Activated naive CD4-positive, alpha-beta T cell treated with anti-CD3 and anti-CD28 coated beads, Interleukin-2, amount 50 U/mL, for 24 hours (primary cell): Measurements from ENCODE around the gene ZNF30.
"Not testable (repeated sequence)": the region's sequence is repeated elsewhere in the genome, so short reads cannot be mapped to it uniquely, and the experiment has no call there.

Experiments used
- H3K27ac Mint-ChIP-seq: one replicate; pipeline ENCODE4 v1.8.0; 2021; ENCODE audit warnings: mild to moderate bottlenecking, mixed read lengths
- H3K27me3 Mint-ChIP-seq: one replicate; pipeline ENCODE4 v1.8.0; 2021; ENCODE audit warnings: mixed read lengths
- H3K36me3 Mint-ChIP-seq: one replicate; pipeline ENCODE4 v1.8.0; 2021; ENCODE audit warnings: mixed read lengths
- H3K4me1 Mint-ChIP-seq: one replicate; pipeline ENCODE4 v1.8.0; 2021; ENCODE audit warnings: mixed read lengths
- H3K4me3 Mint-ChIP-seq: one replicate; pipeline ENCODE4 v1.8.0; 2021; ENCODE audit warnings: mild to moderate bottlenecking, mixed read lengths
- H3K9me3 Mint-ChIP-seq: one replicate; pipeline ENCODE4 v1.8.0; 2021; ENCODE audit warnings: mixed read lengths

The ZNF30 gene

GRCh38 chr19:34926685-34927375, at the start of gene ZNF30:
Gene ZNF30, plus strand, starts transcription at chr19:34926903. Its CDS starts 3,045 bp downstream, at chr19:34929948.
- Mint-ChIP-seq H3K27ac (peak within 1 kb of the TSS; percentile 70), H3K36me3 (peaks cover 9% of the 10 kb centered on the region), H3K4me1 (peaks cover 25% of the 10 kb centered on the region), H3K4me3 (peak within 1 kb of the TSS; percentile 92), H3K27me3 (no peaks in the 10 kb centered on the region), H3K9me3 (no peaks in the 10 kb centered on the region)

- Mint-ChIP-seq H3K4me3 (no peak overlapping the region), H3K36me3 (peaks cover 11% of the 10 kb centered on the region), H3K9me3 (peaks cover 11% of the 10 kb centered on the region), H3K27ac (no peak overlapping the region), H3K27me3 (peaks cover 2% of the 10 kb centered on the region), H3K4me1 (no peaks in the 10 kb centered on the region)
These were observed 47.1 kb upstream of the ZNF30 start for GRCh38 chr19:34879563-34879962.

GRCh38 chr19:34880034-34880433, 46.7 kb upstream of the ZNF30 start:
- H3K9me3 Mint-ChIP-seq, result peaks cover 16% of the 10 kb centered on the region
- H3K4me3 Mint-ChIP-seq, result no peak overlapping the region
- peaks cover 15% of the 10 kb centered on the region for H3K36me3 Mint-ChIP-seq
- H3K27me3 Mint-ChIP-seq, result peaks cover 2% of the 10 kb centered on the region
- H3K4me1 Mint-ChIP-seq, result no peaks in the 10 kb centered on the region
- H3K27ac Mint-ChIP-seq, result no peak overlapping the region

- H3K36me3 Mint-ChIP-seq, result peaks cover 18% of the 10 kb centered on the region
- H3K4me3 Mint-ChIP-seq, result no peak overlapping the region
- peaks cover 2% of the 10 kb centered on the region for H3K27me3 Mint-ChIP-seq
- H3K27ac Mint-ChIP-seq, result no peak overlapping the region
- peaks cover 20% of the 10 kb centered on the region for H3K9me3 Mint-ChIP-seq
- H3K4me1 Mint-ChIP-seq, result no peaks in the 10 kb centered on the region
These were observed 44.7 kb upstream of the ZNF30 start for GRCh38 chr19:34881982-34882381.

- Mint-ChIP-seq H3K4me1 (no peaks in the 10 kb centered on the region), H3K4me3 (no peak overlapping the region), H3K27me3 (peaks cover 2% of the 10 kb centered on the region), H3K27ac (no peak overlapping the region), H3K9me3 (peaks cover 18% of the 10 kb centered on the region), H3K36me3 (peaks cover 14% of the 10 kb centered on the region)
These were observed 38.6 kb upstream of the ZNF30 start for GRCh38 chr19:34888091-34888490.

- Mint-ChIP-seq H3K4me3 (no peak overlapping the region), H3K27me3 (peaks cover 17% of the 10 kb centered on the region), H3K4me1 (peaks cover 13% of the 10 kb centered on the region), H3K9me3 (no peaks in the 10 kb centered on the region), H3K36me3 (no peaks in the 10 kb centered on the region), H3K27ac (no peak overlapping the region)
These were observed 26.5 kb upstream of the ZNF30 start for GRCh38 chr19:34900245-34900644.

GRCh38 chr19:34904664-34905527, 21.8 kb upstream of the ZNF30 start:
- Mint-ChIP-seq H3K27me3 (peaks cover 41% of the 10 kb centered on the region), H3K36me3 (peaks cover 2% of the 10 kb centered on the region), H3K4me1 (peaks cover 18% of the 10 kb centered on the region), H3K4me3 (peak overlapping the region; percentile 52), H3K9me3 (no peaks in the 10 kb centered on the region), H3K27ac (no peak overlapping the region)

- Mint-ChIP-seq H3K27ac (no peak overlapping the region), H3K4me3 (no peak overlapping the region), H3K9me3 (no peaks in the 10 kb centered on the region), H3K4me1 (peaks cover 5% of the 10 kb centered on the region), H3K27me3 (peaks cover 25% of the 10 kb centered on the region), H3K36me3 (peaks cover 5% of the 10 kb centered on the region)
These were observed 15.9 kb upstream of the ZNF30 start for GRCh38 chr19:34910770-34911169.

GRCh38 chr19:34917144-34917543, 9.6 kb upstream of the ZNF30 start:
- not testable (repeated sequence) for H3K4me3 Mint-ChIP-seq, H3K9me3 Mint-ChIP-seq, H3K27ac Mint-ChIP-seq, H3K36me3 Mint-ChIP-seq, H3K4me1 Mint-ChIP-seq, H3K27me3 Mint-ChIP-seq

GRCh38 chr19:34918190-34918589, 8.5 kb upstream of the ZNF30 start:
- Mint-ChIP-seq H3K36me3 (peaks cover 4% of the 10 kb centered on the region), H3K4me3 (no peak overlapping the region), H3K9me3 (peaks cover 5% of the 10 kb centered on the region), H3K27me3 (no peaks in the 10 kb centered on the region), H3K27ac (no peak overlapping the region), H3K4me1 (no peaks in the 10 kb centered on the region)

GRCh38 chr19:34920090-34920786, 6.5 kb upstream of the ZNF30 start:
- not testable (repeated sequence) for H3K9me3 Mint-ChIP-seq, H3K4me3 Mint-ChIP-seq, H3K4me1 Mint-ChIP-seq, H3K36me3 Mint-ChIP-seq, H3K27ac Mint-ChIP-seq, H3K27me3 Mint-ChIP-seq

GRCh38 chr19:34925278-34925855, 1.3 kb upstream of the ZNF30 start:
- H3K9me3 Mint-ChIP-seq, result no peaks in the 10 kb centered on the region
- no peak overlapping the region for H3K27ac Mint-ChIP-seq
- no peaks in the 10 kb centered on the region for H3K27me3 Mint-ChIP-seq
- peaks cover 6% of the 10 kb centered on the region for H3K36me3 Mint-ChIP-seq
- H3K4me1 Mint-ChIP-seq, result peaks cover 25% of the 10 kb centered on the region
- H3K4me3 Mint-ChIP-seq, result no peak overlapping the region

GRCh38 chr19:34926361-34926684, 380 bp upstream of the ZNF30 start:
- Mint-ChIP-seq H3K4me1 (peaks cover 25% of the 10 kb centered on the region), H3K27ac (no peak overlapping the region), H3K27me3 (no peaks in the 10 kb centered on the region), H3K4me3 (peak overlapping the region; percentile 92), H3K9me3 (no peaks in the 10 kb centered on the region), H3K36me3 (peaks cover 6% of the 10 kb centered on the region)

GRCh38 chr19:34932494-34932893, 5.8 kb downstream of the ZNF30 start:
- Mint-ChIP-seq H3K4me1 (peaks cover 16% of the 10 kb centered on the region), H3K9me3 (peaks cover 11% of the 10 kb centered on the region), H3K27me3 (no peaks in the 10 kb centered on the region), H3K36me3 (peaks cover 37% of the 10 kb centered on the region), H3K4me3 (no peak overlapping the region), H3K27ac (no peak overlapping the region)

- Mint-ChIP-seq H3K27ac (peak overlapping the region; percentile 14), H3K36me3 (peaks cover 45% of the 10 kb centered on the region), H3K4me3 (no peak overlapping the region), H3K4me1 (no peaks in the 10 kb centered on the region), H3K9me3 (peaks cover 16% of the 10 kb centered on the region), H3K27me3 (no peaks in the 10 kb centered on the region)
These were observed 9.5 kb downstream of the ZNF30 start for GRCh38 chr19:34936184-34936583.
